Neuronal stem cell (in vitro differentiated cells): Measurements from ENCODE around the gene NLRP6.
"Not testable (repeated sequence)": the region's sequence is repeated elsewhere in the genome, so short reads cannot be mapped to it uniquely, and the experiment has no call there.

Experiments
- DNase-seq: peaks from one replicate; pipeline ENCODE4 v3.0.0-alpha.2; 2013; ENCODE audit warnings: low spot score
- H2AFZ ChIP-seq: one replicate; pipeline ENCODE4 v1.6.1; 2013; ENCODE audit warnings: mild to moderate bottlenecking, low read length, inconsistent platforms
- H2AK5ac ChIP-seq: 2 replicates; pipeline ENCODE4 v1.6.1; 2013; ENCODE audit warnings: low read depth, mild to moderate bottlenecking, inconsistent platforms, low read length, moderate library complexity, mixed read lengths
- H2BK120ac ChIP-seq: 2 replicates; pipeline ENCODE4 v1.6.1; 2013; ENCODE audit warnings: low read depth, mild to moderate bottlenecking, inconsistent platforms, low read length, moderate library complexity, mixed read lengths
- H2BK12ac ChIP-seq: one replicate; pipeline ENCODE4 v1.6.1; 2013; ENCODE audit warnings: low read length, inconsistent platforms
- H2BK15ac ChIP-seq: 2 replicates; pipeline ENCODE4 v1.6.1; 2013; ENCODE audit warnings: mild to moderate bottlenecking, low read length, inconsistent platforms, mixed read lengths
- H2BK5ac ChIP-seq: one replicate; pipeline ENCODE4 v1.6.1; 2013; ENCODE audit warnings: inconsistent platforms, mild to moderate bottlenecking, low read length, moderate library complexity
- H3K14ac ChIP-seq: one replicate; pipeline ENCODE4 v1.6.1; 2013; ENCODE audit warnings: low read length, inconsistent platforms
- H3K18ac ChIP-seq: 2 replicates; pipeline ENCODE4 v1.6.1; 2013; ENCODE audit warnings: low read length, inconsistent platforms
- H3K23ac ChIP-seq: 2 replicates; pipeline ENCODE4 v1.6.1; 2013; ENCODE audit warnings: low read depth, mild to moderate bottlenecking, mixed read lengths, low read length, inconsistent platforms; ENCODE audit not compliant: poor library complexity
- H3K27ac ChIP-seq: replicated peaks from 3 replicates; pipeline ENCODE4 v1.5.1; 2013; ENCODE audit warnings: low read length, inconsistent platforms
- H3K27me3 ChIP-seq, 3 experiments: 2 replicates each; pipeline ENCODE4 v1.6.1; 2013; ENCODE audit warnings: low read length in 3 of 3, mild to moderate bottlenecking in 2 of 3, inconsistent platforms in 1 of 3, low read depth in 1 of 3, mixed read lengths in 1 of 3, moderate library complexity in 1 of 3; ENCODE audit not compliant: control insufficient read depth in 3 of 3, insufficient read depth in 3 of 3
- H3K36me3 ChIP-seq, 2 donors: replicated peaks in 1 of 2; 2 replicates each; pipeline ENCODE4 v1.6.1; 2013; ENCODE audit warnings: low read length in 2 of 2; ENCODE audit not compliant: control insufficient read depth in 2 of 2, insufficient read depth in 2 of 2
- H3K4ac ChIP-seq: 2 replicates; pipeline ENCODE4 v1.6.1; 2013; ENCODE audit warnings: inconsistent platforms, mild to moderate bottlenecking, low read length, moderate library complexity
- H3K4me1 ChIP-seq, 2 donors: 1 replicate in 1 of 2; 2 replicates in 1 of 2; pipeline ENCODE4 v1.6.1; 2013; ENCODE audit warnings: low read length in 2 of 2, low read depth in 1 of 2; ENCODE audit not compliant: control insufficient read depth in 2 of 2, insufficient read depth in 1 of 2
- H3K4me2 ChIP-seq: one replicate; pipeline ENCODE4 v1.6.1; 2013; ENCODE audit warnings: mild to moderate bottlenecking, low read length, inconsistent platforms; ENCODE audit not compliant: insufficient read depth, poor library complexity, severe bottlenecking
- H3K4me3 ChIP-seq, 2 donors: 2 replicates each; pipeline ENCODE4 v1.5.1; 2013; ENCODE audit warnings: low read length in 2 of 2, mild to moderate bottlenecking in 2 of 2, inconsistent platforms in 1 of 2, moderate library complexity in 1 of 2
- H3K79me1 ChIP-seq: one replicate; pipeline ENCODE4 v1.6.1; 2013; ENCODE audit warnings: low read depth, mild to moderate bottlenecking, inconsistent platforms, low read length, moderate library complexity
- H3K9ac ChIP-seq: one replicate; pipeline ENCODE4 v1.6.1; 2013; ENCODE audit warnings: mild to moderate bottlenecking, low read depth, low read length, inconsistent platforms; ENCODE audit not compliant: poor library complexity
- H3K9me3 ChIP-seq, 2 donors: replicated peaks in 1 of 2; 2 replicates each; pipeline versions ENCODE3 to v1.6.1; 2013; ENCODE audit warnings: low read length in 2 of 2, mild to moderate bottlenecking in 2 of 2, inconsistent platforms in 1 of 2, low read depth in 1 of 2, mixed read lengths in 1 of 2, moderate library complexity in 1 of 2; ENCODE audit not compliant: control insufficient read depth in 2 of 2, insufficient read depth in 1 of 2
- H4K8ac ChIP-seq: one replicate; pipeline ENCODE4 v1.6.1; 2013; ENCODE audit warnings: low read depth, mild to moderate bottlenecking, inconsistent platforms, low read length, moderate library complexity
- H4K91ac ChIP-seq: one replicate; pipeline ENCODE4 v1.6.1; 2013; ENCODE audit warnings: low read length, low read depth, mild to moderate bottlenecking, inconsistent platforms; ENCODE audit not compliant: poor library complexity
- WGBS, 2 donors: extraction: QIAGEN DNeasy Blood & Tissue Kit; methylation state at CpG; one replicate each; pipeline ENCODE4 v1.1.7; 2013; ENCODE audit warnings: missing lambda C conversion rate in 2 of 2, mixed read lengths in 1 of 2; ENCODE audit not compliant: insufficient read length in 2 of 2, insufficient replicate concordance in 1 of 2; ENCODE audit errors: extremely low coverage in 2 of 2; 5-methylcytosine and 5-hydroxymethylcytosine counted together

The NLRP6 gene

GRCh38 chr11:238346-238745 lies 39.9 kb upstream of the NLRP6 start:
- not testable (repeated sequence) for H3K4me2 ChIP-seq, H3K27ac ChIP-seq, H3K4ac ChIP-seq, DNase-seq, H2BK15ac ChIP-seq, H2AK5ac ChIP-seq, H2BK120ac ChIP-seq, H2AFZ ChIP-seq, H4K8ac ChIP-seq, H3K9me3 ChIP-seq, H3K79me1 ChIP-seq, H3K23ac ChIP-seq, H3K14ac ChIP-seq, H4K91ac ChIP-seq, H2BK5ac ChIP-seq, H3K18ac ChIP-seq, H3K4me1 ChIP-seq, H3K27me3 ChIP-seq, H2BK12ac ChIP-seq, H3K9ac ChIP-seq
- Histone ChIP-seq H3K4me3 (peak overlapping the region in 1 of 2 donors; percentile 86), H3K36me3 (peaks cover 5 to 45% of the 10 kb centered on the region in 2 donors)
- WGBS, 2 donors: no CpG with 5 or more reads among the region's 7 CpGs

GRCh38 chr11:240315-240714 lies 37.9 kb upstream of the NLRP6 start:
- Histone ChIP-seq H3K9me3 (no peaks in the 10 kb centered on the region), H3K18ac (no peak overlapping the region), H3K79me1 (peaks cover 9% of the 10 kb centered on the region), H2AFZ (no peak overlapping the region), H3K4me3 (no peak overlapping the region), H4K91ac (no peak overlapping the region), H2BK12ac (no peak overlapping the region), H2AK5ac (no peak overlapping the region), H3K23ac (no peak overlapping the region), H3K36me3 (peaks cover 8 to 65% of the 10 kb centered on the region in 2 donors), H3K27ac (no peak overlapping the region), H3K27me3 (no peaks in the 10 kb centered on the region), H2BK15ac (no peak overlapping the region), H2BK5ac (no peak overlapping the region), H2BK120ac (no peak overlapping the region), H3K4me2 (no peak overlapping the region), H3K4ac (no peak overlapping the region), H4K8ac (no peak overlapping the region), H3K9ac (no peak overlapping the region), H3K14ac (no peak overlapping the region), H3K4me1 (peaks cover 0 to 3% of the 10 kb centered on the region in 2 donors)
- no CpG with 5 or more reads among the region's 1 CpG for WGBS, 2 donors
- no peak for DNase-seq

GRCh38 chr11:241634-242033 lies 36.6 kb upstream of the NLRP6 start:
- Histone ChIP-seq H2AFZ (no peak overlapping the region), H3K36me3 (peaks cover 14 to 78% of the 10 kb centered on the region in 2 donors), H3K4me1 (no peaks in the 10 kb centered on the region), H4K8ac (no peak overlapping the region), H3K23ac (no peak overlapping the region), H2BK5ac (no peak overlapping the region), H3K4ac (no peak overlapping the region), H2BK120ac (no peak overlapping the region), H4K91ac (no peak overlapping the region), H3K9me3 (no peaks in the 10 kb centered on the region), H2AK5ac (no peak overlapping the region), H3K4me3 (no peak overlapping the region), H2BK12ac (no peak overlapping the region), H2BK15ac (no peak overlapping the region), H3K27me3 (no peaks in the 10 kb centered on the region), H3K4me2 (no peak overlapping the region), H3K27ac (no peak overlapping the region), H3K14ac (no peak overlapping the region), H3K79me1 (peaks cover 9% of the 10 kb centered on the region), H3K9ac (no peak overlapping the region), H3K18ac (no peak overlapping the region)
- no peak for DNase-seq
- no CpG with 5 or more reads among the region's 5 CpGs for WGBS, 2 donors

- Histone ChIP-seq H3K79me1 (peaks cover 4% of the 10 kb centered on the region), H3K4me3 (no peak overlapping the region), H4K8ac (no peak overlapping the region), H2BK120ac (no peak overlapping the region), H3K18ac (no peak overlapping the region), H3K14ac (no peak overlapping the region), H2BK15ac (no peak overlapping the region), H3K36me3 (peaks cover 24 to 97% of the 10 kb centered on the region in 2 donors), H3K4me2 (no peak overlapping the region), H2AFZ (no peak overlapping the region), H3K23ac (no peak overlapping the region), H3K27me3 (no peaks in the 10 kb centered on the region), H4K91ac (no peak overlapping the region), H3K27ac (no peak overlapping the region), H3K4me1 (no peaks in the 10 kb centered on the region), H3K9me3 (no peaks in the 10 kb centered on the region), H2AK5ac (no peak overlapping the region), H3K9ac (no peak overlapping the region), H3K4ac (no peak overlapping the region), H2BK5ac (no peak overlapping the region), H2BK12ac (no peak overlapping the region)
- WGBS, 2 donors: no CpG with 5 or more reads among the region's 2 CpGs
- DNase-seq: no peak
These were observed 33.8 kb upstream of the NLRP6 start for GRCh38 chr11:244376-244775.
